Measurements from ENCODE around the gene PCGF3. TPM values are rescaled to one million over a fixed set of nuclear protein-coding genes. Genes with fewer than 3 reads are reported as not detected.

Gene PCGF3
- total RNA-seq, 1 donor from 2014 or later: 55.4 TPM

- no peak for DNase-seq (ENCODE audit: low spot score)
- H3K27ac Mint-ChIP-seq (ENCODE audit: unreplicated experiment): no peak overlapping the region
- no peak overlapping the region for H3K4me3 Mint-ChIP-seq (ENCODE audit: unreplicated experiment)
- peaks cover 19% of the 10 kb centered on the region for H3K27me3 Mint-ChIP-seq (ENCODE audit: low read depth)
- no peak for TF ChIP-seq CTCF (IDR thresholded peaks at IDR 0.05)
- no peaks in the 10 kb centered on the region for H3K36me3 Mint-ChIP-seq (ENCODE audit: low read depth)
- H3K4me1 Mint-ChIP-seq (ENCODE audit: low read depth): peaks cover 3% of the 10 kb centered on the region
- H3K9me3 Mint-ChIP-seq (ENCODE audit: low read depth): no peaks in the 10 kb centered on the region
Observed at GRCh38 chr4:790466-790820, 84.8 kb downstream of the PCGF3 start.

GRCh38 chr4:791252-791897 lies 85.7 kb downstream of the PCGF3 start:
- Mint-ChIP-seq H3K36me3 (ENCODE audit: low read depth) (no peaks in the 10 kb centered on the region), H3K27ac (ENCODE audit: unreplicated experiment) (no peak overlapping the region), H3K27me3 (ENCODE audit: low read depth) (peaks cover 21% of the 10 kb centered on the region), H3K9me3 (ENCODE audit: low read depth) (no peaks in the 10 kb centered on the region), H3K4me1 (ENCODE audit: low read depth) (peaks cover 3% of the 10 kb centered on the region), H3K4me3 (ENCODE audit: unreplicated experiment) (no peak overlapping the region)
- TF ChIP-seq CTCF (IDR thresholded peaks at IDR 0.05): no peak
- peak; percentile 83 for DNase-seq (ENCODE audit: low spot score)

- no peak for TF ChIP-seq CTCF (IDR thresholded peaks at IDR 0.05)
- DNase-seq (ENCODE audit: low spot score): peak; percentile 87
- peaks cover 3% of the 10 kb centered on the region for H3K4me1 Mint-ChIP-seq (ENCODE audit: low read depth)
- H3K36me3 Mint-ChIP-seq (ENCODE audit: low read depth): no peaks in the 10 kb centered on the region
- no peaks in the 10 kb centered on the region for H3K9me3 Mint-ChIP-seq (ENCODE audit: low read depth)
- H3K4me3 Mint-ChIP-seq (ENCODE audit: unreplicated experiment): no peak overlapping the region
- H3K27ac Mint-ChIP-seq (ENCODE audit: unreplicated experiment): no peak overlapping the region
- peaks cover 27% of the 10 kb centered on the region for H3K27me3 Mint-ChIP-seq (ENCODE audit: low read depth)
Observed at GRCh38 chr4:791898-792625, 86.4 kb downstream of the PCGF3 start.

DNA sequence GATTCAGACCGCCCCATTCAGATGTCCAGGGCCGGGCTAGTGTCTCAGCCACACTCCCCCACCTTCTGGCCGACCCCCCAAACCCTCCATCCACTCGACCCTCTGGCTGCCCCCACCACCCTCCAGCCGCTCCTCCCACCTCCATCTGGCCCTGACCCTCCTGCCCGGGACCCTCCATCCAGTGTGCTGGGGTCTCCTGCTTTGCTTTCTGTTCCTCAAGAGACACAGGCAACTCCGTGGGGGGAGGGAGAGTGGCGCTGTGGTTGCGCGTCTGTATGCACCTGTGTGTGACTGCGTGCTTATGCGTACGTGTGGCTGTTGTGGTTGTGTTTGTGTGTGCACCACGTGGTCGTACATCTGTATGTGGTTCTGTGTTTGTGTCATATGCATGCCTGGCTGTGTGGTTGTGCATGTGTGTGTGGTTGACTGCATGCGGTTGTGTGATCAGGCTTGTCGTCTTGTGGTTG lies 87.0 kb downstream of the PCGF3 start:
- Mint-ChIP-seq H3K4me1 (ENCODE audit: low read depth) (no peaks in the 10 kb centered on the region), H3K36me3 (ENCODE audit: low read depth) (no peaks in the 10 kb centered on the region), H3K4me3 (ENCODE audit: unreplicated experiment) (no peak overlapping the region), H3K9me3 (ENCODE audit: low read depth) (no peaks in the 10 kb centered on the region), H3K27me3 (ENCODE audit: low read depth) (peaks cover 26% of the 10 kb centered on the region), H3K27ac (ENCODE audit: unreplicated experiment) (no peak overlapping the region)
- no peak for TF ChIP-seq CTCF (IDR thresholded peaks at IDR 0.05)
- no peak for DNase-seq (ENCODE audit: low spot score)

DNA sequence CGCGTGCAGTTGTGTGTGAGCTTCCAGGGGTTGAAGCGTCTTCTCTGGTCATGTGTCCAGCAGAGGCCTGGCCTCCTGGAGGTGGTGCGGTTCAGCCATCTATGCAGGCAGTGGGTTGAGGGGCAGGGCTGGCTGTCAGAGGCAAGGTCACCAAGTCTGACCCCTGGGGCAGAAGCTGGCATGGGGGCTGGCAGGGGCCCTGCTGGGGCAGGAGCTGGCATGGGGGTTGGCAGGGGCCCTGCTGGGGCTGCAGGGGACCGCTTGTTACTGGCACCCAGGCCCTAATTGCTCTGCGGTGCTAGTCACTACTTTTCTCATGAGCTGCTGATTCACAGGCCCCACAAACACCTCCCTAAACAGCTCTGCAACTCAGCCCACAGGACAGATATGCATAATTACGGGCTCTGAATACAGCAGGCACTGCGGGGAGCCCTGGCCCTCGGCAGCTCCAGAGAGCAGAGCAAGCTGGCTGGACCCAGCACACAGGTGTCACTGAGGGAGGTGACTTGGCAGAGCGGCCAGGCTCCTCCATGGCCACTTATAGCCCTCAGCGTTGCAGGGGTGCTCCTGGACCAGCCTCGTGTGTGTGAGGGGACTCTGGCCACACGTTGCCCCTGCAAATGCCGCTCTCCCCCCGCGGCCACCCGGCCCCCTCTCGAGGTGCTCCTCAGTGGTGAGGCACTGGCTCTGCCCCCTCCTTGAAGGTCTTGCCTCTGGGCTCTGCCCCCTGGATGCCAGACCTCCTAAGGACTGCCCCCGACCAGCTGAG lies 87.6 kb downstream of the PCGF3 start:
- H3K4me1 Mint-ChIP-seq (ENCODE audit: low read depth): no peaks in the 10 kb centered on the region
- TF ChIP-seq CTCF (IDR thresholded peaks at IDR 0.05): no peak
- peaks cover 26% of the 10 kb centered on the region for H3K27me3 Mint-ChIP-seq (ENCODE audit: low read depth)
- no peaks in the 10 kb centered on the region for H3K36me3 Mint-ChIP-seq (ENCODE audit: low read depth)
- H3K9me3 Mint-ChIP-seq (ENCODE audit: low read depth): no peaks in the 10 kb centered on the region
- H3K27ac Mint-ChIP-seq (ENCODE audit: unreplicated experiment): no peak overlapping the region
- peak; percentile 87 for DNase-seq (ENCODE audit: low spot score)
- no peak overlapping the region for H3K4me3 Mint-ChIP-seq (ENCODE audit: unreplicated experiment)

Measured in chondrocyte (in vitro differentiated cells).